ENCODE results near the gene IL17D.

- TF ChIP-seq NFE2L1 (CRISPR knock-in tag; IDR thresholded peaks at IDR 0.05) (no peak), NR1H2 (CRISPR knock-in tag; IDR thresholded peaks at IDR 0.05) (no peak), MAX (CRISPR knock-in tag; IDR thresholded peaks at IDR 0.05) (no peak), CTCF (IDR thresholded peaks at IDR 0.05) (no peak), E2F4 (CRISPR knock-in tag; IDR thresholded peaks at IDR 0.05; ENCODE audit: borderline replicate concordance, low read depth) (no peak), NR3C1 (CRISPR knock-in tag; conservative IDR thresholded peaks at IDR 0.05; ENCODE audit: low read depth) (no peak), ZSCAN18 (CRISPR knock-in tag; IDR thresholded peaks at IDR 0.05) (no peak), CBFB (CRISPR knock-in tag; IDR thresholded peaks at IDR 0.05; ENCODE audit: low read depth) (no peak), GABPB1 (CRISPR knock-in tag; IDR thresholded peaks at IDR 0.05) (no peak), USF2 (CRISPR knock-in tag; IDR thresholded peaks at IDR 0.05) (no peak), TEAD4 (CRISPR knock-in tag; IDR thresholded peaks at IDR 0.05) (no peak), E2F5 (CRISPR knock-in tag; IDR thresholded peaks at IDR 0.05) (no peak), PREB (CRISPR knock-in tag; IDR thresholded peaks at IDR 0.05; ENCODE audit: borderline replicate concordance) (no peak), SP1 (CRISPR knock-in tag; conservative IDR thresholded peaks at IDR 0.05) (no peak)
These were observed 16.3 kb downstream of the IL17D start for GRCh38 chr13:20719783-20720182.
